B cell (primary cell): ENCODE measurements around the gene HACE1.

ENCODE experiments used
- CTCF ChIP-seq: fragments of 200-600 bp; IDR thresholded peaks from one replicate; pipeline ENCODE4 v1.8.0; 2022; ENCODE audit warnings: antibody characterized with exemption, mild to moderate bottlenecking
- EZH2 ChIP-seq: IDR thresholded peaks from 2 replicates; pipeline ENCODE4 v1.6.1; 2012; ENCODE audit warnings: borderline replicate concordance, low read depth, mild to moderate bottlenecking, moderate library complexity, low read length; ENCODE audit not compliant: insufficient read depth, poor library complexity, severe bottlenecking

- TF ChIP-seq CTCF = no peak
- TF ChIP-seq EZH2 = no peak
These were observed 46.2 kb downstream of the HACE1 start for GRCh38 chr6:104813552-104813951.
